Vagina (tissue), 2 donors: ENCODE measurements around the gene ATIC. TPM values are rescaled to one million over a fixed set of nuclear protein-coding genes. Genes with fewer than 3 reads are reported as not detected.

Experiments
- DNase-seq, 2 donors: peaks; one replicate each; pipeline ENCODE4 v3.0.0-alpha.2; 2017; ENCODE audit errors: extremely low spot score in 2 of 2
- H3K27ac ChIP-seq: fragments of 200-600 bp; sonication (generic); one replicate; pipeline ENCODE4 v1.5.1; 2019
- H3K27me3 ChIP-seq: fragments of 200-600 bp; sonication (generic); one replicate; pipeline ENCODE4 v1.5.1; 2019
- H3K36me3 ChIP-seq, 2 donors: fragments of 200-600 bp; sonication (generic); one replicate each; pipeline ENCODE4 v1.5.1; 2017 to 2019
- H3K4me1 ChIP-seq: fragments of 200-600 bp; sonication (generic); one replicate; pipeline ENCODE4 v1.5.1; 2019
- H3K4me3 ChIP-seq, 2 donors: fragments of 200-600 bp; sonication (generic); 1 replicate in 1 of 2; 2 replicates in 1 of 2; pipeline ENCODE4 v1.5.1; 2016 to 2019
- H3K9me3 ChIP-seq: fragments of 200-600 bp; sonication (generic); one replicate; pipeline ENCODE4 v1.5.1; 2019
- POLR2A ChIP-seq, 2 donors: fragments of 450-650 bp; IDR thresholded peaks; one replicate each; pipeline ENCODE4 v1.6.1; 2017; ENCODE audit warnings: antibody characterized with exemption in 2 of 2, mild to moderate bottlenecking in 2 of 2, moderate library complexity in 2 of 2
- POLR2AphosphoS5 ChIP-seq, 2 donors: sonication (generic); formaldehyde crosslinking; IDR thresholded peaks; one replicate each; pipeline ENCODE4 v1.9.0; 2017; ENCODE audit warnings: antibody characterized with exemption in 2 of 2, mild to moderate bottlenecking in 2 of 2, low read depth in 1 of 2; ENCODE audit not compliant: insufficient read depth in 1 of 2
- intact Hi-C: fragments of 100-400 bp; cut with DNase I; formaldehyde crosslinking; loops from one replicate; pipeline ENCODE4 v1.15.1; 2023
- total RNA-seq: library from RNA; depleted of rRNA; stranded (reverse); fragments of >200 nt; gene quantifications from one replicate; pipeline ENCODE4 v1.2.3, GENCODE V29; 2016
- TF ChIP-seq, protein P1 (sequence below), 3 experiments: fragments of 450-650 bp in 2 of 3; fragments of 200-600 bp in 1 of 3; sonication (generic) in 1 of 3; IDR thresholded peaks; one replicate each; pipeline ENCODE4 v1.5.1; 2017 to 2019; ENCODE audit warnings: antibody characterized with exemption in 3 of 3, mild to moderate bottlenecking in 2 of 3, moderate library complexity in 2 of 3

ATIC gene
- total RNA-seq, 1 donor from 2014 or later, result 75.6 TPM

DNA sequence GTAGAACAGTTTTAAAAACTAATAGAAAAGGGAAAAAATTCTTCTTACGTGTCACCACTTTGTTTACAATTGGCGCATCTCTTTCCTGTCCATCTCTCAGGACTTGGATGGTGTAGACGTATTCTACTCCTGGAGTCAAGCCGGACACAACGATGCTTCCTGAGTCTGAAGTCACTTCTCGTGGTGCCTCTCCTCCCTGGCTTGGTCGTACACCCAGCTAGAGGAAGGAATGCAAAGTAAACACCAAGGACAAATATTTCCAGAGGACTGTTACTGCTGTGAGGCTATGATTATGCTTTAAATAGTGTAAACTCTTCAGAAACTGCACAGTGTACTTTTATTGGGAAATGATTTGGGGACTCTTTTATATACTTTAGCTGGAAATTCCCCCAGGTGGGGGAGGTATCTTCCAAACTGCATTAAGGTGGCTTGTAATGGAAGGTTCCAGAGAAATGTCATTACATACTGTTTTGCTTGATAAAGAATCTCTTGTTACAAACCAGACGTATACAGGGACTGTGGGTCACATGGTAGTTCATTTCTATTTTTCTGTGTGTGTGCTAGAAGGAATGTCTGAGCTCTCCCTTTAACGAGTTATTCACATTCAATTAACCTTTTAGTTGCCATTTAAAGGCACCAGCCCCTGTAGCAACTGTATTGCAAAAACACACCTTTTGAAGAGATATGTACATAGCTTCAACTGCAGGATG, 85.9 kb downstream of the ATIC start:
- no peaks in the 10 kb centered on the region for H3K27me3 ChIP-seq
- peaks cover 0 to 19% of the 10 kb centered on the region in 2 donors for H3K36me3 ChIP-seq
- no peak for DNase-seq
- no peak overlapping the region for H3K27ac ChIP-seq
- H3K4me3 ChIP-seq, result no peak overlapping the region
- peaks cover 9% of the 10 kb centered on the region for H3K4me1 ChIP-seq
- TF ChIP-seq POLR2AphosphoS5 (IDR thresholded peaks at IDR 0.05; ENCODE audit: insufficient read depth in 1 of 2, low read depth in 1 of 2) (no peak), POLR2A (IDR thresholded peaks at IDR 0.05) (no peak)
- TF ChIP-seq, protein P1, sequence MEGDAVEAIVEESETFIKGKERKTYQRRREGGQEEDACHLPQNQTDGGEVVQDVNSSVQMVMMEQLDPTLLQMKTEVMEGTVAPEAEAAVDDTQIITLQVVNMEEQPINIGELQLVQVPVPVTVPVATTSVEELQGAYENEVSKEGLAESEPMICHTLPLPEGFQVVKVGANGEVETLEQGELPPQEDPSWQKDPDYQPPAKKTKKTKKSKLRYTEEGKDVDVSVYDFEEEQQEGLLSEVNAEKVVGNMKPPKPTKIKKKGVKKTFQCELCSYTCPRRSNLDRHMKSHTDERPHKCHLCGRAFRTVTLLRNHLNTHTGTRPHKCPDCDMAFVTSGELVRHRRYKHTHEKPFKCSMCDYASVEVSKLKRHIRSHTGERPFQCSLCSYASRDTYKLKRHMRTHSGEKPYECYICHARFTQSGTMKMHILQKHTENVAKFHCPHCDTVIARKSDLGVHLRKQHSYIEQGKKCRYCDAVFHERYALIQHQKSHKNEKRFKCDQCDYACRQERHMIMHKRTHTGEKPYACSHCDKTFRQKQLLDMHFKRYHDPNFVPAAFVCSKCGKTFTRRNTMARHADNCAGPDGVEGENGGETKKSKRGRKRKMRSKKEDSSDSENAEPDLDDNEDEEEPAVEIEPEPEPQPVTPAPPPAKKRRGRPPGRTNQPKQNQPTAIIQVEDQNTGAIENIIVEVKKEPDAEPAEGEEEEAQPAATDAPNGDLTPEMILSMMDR (IDR thresholded peaks at IDR 0.05), result no peak
- intact Hi-C loops, result no loop called here
- H3K9me3 ChIP-seq, result no peaks in the 10 kb centered on the region

DNA sequence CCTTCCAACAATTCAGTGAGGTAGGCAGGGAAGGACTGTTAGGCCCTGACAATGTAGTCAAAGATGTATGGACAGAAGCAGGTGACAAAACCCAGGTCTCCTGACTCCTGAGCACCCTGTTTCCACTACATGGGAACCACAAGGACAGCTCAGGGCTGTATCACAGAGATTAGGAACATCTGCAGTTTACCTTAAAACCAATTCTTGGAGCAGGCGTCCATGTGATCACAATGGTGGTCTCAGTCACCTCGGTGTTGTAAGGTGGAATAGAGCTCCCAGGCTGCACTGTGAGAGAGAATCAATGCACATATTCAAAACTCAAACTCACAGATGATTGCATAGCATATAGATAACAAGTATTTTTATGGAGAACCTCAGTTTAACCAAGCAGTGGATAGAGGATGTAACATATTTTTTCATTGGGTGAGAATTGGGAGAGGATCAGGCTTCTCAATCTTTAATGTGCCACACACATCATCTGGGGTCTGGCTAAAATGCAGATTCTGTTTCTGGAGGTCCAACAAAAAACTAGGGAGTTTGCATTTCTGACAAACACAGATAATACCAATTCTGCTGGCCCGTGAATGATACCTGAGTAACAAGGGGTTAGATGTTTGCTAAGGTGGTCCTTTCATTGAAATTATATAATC, 87.3 kb downstream of the ATIC start:
- no peaks in the 10 kb centered on the region for H3K9me3 ChIP-seq
- H3K4me3 ChIP-seq, result no peak overlapping the region
- no peak for DNase-seq
- peaks cover 10% of the 10 kb centered on the region for H3K4me1 ChIP-seq
- TF ChIP-seq POLR2AphosphoS5 (IDR thresholded peaks at IDR 0.05; ENCODE audit: insufficient read depth in 1 of 2, low read depth in 1 of 2) (no peak), POLR2A (IDR thresholded peaks at IDR 0.05) (no peak)
- TF ChIP-seq, protein P1 (IDR thresholded peaks at IDR 0.05), result no peak
- no peak overlapping the region for H3K27ac ChIP-seq
- no peaks in the 10 kb centered on the region for H3K27me3 ChIP-seq
- H3K36me3 ChIP-seq, result peaks cover 0 to 13% of the 10 kb centered on the region in 2 donors
- intact Hi-C loops, result no loop called here

Other genes with a start within 250 kb of the ATIC start
- gene ABCA12, start 173.4 kb upstream of the ATIC start, total RNA-seq, result 17.2 TPM
- 292 TPM for gene FN1, start 124.0 kb downstream of the ATIC start, total RNA-seq